22Rv1 (cell line): ENCODE results near the gene CALML5.

ENCODE experiments used
- ZFX ChIP-seq: fragments of 450-650 bp; IDR thresholded peaks from 2 replicates; pipeline ENCODE4 v1.6.1; 2017; ENCODE audit warnings: antibody characterized with exemption, borderline replicate concordance
- TF ChIP-seq, protein P1 (sequence below): fragments of 450-650 bp; IDR thresholded peaks from 2 replicates; pipeline ENCODE4 v1.5.1; 2017; ENCODE audit warnings: mild to moderate bottlenecking

DNA sequence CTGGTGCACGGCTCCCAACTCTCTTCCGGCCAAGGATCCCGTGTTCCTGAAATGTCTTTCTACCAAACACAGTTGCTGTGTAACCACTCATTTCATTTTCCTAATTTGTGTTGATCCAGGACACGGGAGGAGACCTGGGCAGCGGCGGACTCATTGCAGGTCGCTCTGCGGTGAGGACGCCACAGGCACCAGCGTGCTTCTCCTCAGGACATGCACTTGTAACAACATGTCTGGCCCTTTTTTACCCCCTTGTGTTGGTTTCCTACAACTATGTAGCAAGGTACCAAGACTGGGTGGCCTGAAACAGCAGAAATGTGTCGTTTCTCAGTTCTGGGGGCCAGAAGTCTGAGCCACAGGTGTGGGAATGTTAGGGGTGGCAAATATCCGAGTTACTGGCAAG is 18.2 kb downstream of the CALML5 start:
- TF ChIP-seq, protein P1, sequence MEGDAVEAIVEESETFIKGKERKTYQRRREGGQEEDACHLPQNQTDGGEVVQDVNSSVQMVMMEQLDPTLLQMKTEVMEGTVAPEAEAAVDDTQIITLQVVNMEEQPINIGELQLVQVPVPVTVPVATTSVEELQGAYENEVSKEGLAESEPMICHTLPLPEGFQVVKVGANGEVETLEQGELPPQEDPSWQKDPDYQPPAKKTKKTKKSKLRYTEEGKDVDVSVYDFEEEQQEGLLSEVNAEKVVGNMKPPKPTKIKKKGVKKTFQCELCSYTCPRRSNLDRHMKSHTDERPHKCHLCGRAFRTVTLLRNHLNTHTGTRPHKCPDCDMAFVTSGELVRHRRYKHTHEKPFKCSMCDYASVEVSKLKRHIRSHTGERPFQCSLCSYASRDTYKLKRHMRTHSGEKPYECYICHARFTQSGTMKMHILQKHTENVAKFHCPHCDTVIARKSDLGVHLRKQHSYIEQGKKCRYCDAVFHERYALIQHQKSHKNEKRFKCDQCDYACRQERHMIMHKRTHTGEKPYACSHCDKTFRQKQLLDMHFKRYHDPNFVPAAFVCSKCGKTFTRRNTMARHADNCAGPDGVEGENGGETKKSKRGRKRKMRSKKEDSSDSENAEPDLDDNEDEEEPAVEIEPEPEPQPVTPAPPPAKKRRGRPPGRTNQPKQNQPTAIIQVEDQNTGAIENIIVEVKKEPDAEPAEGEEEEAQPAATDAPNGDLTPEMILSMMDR = no peak
- no peak for TF ChIP-seq ZFX
